Stimulated activated CD4-positive, alpha-beta T cell treated with anti-CD3 and anti-CD28 coated beads, Interleukin-1b, Interleukin-23, amount 100 ng/mL, for 48 hours (primary cell): ENCODE data around the gene ANTKMT.

ENCODE experiments used
- DNase-seq: peaks from one replicate; pipeline ENCODE4 v3.0.0-alpha.2; 2020

The ANTKMT gene, protein sequence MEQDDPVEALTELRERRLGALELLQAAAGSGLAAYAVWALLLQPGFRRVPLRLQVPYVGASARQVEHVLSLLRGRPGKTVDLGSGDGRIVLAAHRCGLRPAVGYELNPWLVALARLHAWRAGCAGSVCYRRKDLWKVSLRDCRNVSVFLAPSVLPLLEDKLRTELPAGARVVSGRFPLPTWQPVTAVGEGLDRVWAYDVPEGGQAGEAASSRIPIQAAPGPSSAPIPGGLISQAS

DNA sequence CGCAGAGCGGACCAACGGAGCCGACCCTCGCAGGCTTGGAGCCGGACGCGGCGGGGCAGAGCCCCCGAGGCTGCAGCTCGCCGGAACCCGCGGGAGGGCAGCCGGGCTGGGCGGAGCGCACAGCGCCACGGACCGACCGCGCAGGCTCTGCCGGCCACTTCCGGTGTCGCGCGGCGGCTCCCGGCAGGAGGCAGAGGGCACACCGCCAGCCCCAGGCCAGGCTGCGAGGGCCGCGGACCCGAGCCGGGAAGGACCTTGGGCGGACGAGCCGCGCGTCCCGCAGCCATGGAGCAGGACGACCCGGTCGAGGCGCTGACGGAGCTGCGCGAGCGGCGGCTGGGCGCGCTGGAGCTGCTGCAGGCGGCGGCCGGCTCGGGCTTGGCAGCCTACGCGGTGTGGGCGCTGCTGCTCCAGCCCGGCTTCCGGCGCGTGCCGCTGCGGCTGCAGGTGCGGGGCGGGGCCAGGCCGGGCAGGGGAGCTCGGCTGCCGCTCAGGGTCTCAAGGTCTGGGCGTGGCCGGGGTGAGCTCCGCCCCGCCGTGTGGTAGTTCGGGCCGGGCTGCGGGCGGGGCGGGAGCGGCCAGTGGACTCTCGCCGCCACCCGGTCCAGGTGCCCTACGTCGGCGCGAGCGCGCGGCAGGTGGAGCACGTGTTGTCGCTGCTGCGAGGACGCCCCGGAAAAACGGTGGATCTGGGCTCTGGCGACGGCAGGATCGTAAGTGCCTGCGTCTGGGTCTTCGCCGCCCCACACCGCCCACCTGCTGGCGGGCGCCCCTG lies at the start of gene ANTKMT:
Gene ANTKMT (plus strand): TSS at position 157 of the 775 bp plus-strand sequence. CDS start 129 bp downstream, at position 286.
- peak; percentile 77 for DNase-seq

DNA sequence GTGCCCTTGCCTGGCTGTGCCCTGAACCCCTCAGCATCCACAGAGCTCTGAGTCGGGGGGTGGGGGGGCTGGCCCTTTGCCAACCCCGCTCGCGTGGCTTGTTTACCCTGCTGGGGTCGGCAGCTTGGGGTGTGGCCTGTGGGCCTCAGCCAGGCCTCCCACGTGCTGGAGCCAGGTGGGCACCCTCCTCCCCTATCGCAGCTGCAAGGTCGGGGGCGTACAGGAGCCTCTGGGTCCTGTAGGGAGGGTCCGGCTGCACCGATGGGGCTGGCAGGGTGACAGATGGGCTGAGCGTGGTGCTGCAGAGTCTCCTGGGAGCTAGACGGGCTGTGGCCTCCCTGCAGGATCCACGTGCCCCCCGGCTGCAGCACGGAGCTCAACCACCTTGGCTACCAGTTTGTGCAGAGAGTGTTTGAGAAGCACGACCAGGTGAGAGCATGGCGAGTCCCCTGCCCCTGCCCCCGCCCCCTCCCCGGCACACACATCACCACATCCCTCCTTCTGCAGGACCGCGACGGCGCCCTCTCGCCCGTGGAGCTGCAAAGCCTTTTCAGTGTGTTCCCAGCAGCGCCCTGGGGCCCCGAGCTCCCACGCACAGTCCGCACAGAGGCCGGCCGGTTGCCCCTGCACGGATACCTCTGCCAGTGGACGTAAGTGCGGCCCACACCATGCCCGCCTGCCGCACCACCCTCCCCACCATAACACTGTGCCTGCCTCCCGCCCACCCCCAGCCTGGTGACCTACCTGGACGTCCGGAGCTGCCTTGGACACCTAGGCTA lies 49.4 kb upstream of the ANTKMT start:
- no peak for DNase-seq

DNA sequence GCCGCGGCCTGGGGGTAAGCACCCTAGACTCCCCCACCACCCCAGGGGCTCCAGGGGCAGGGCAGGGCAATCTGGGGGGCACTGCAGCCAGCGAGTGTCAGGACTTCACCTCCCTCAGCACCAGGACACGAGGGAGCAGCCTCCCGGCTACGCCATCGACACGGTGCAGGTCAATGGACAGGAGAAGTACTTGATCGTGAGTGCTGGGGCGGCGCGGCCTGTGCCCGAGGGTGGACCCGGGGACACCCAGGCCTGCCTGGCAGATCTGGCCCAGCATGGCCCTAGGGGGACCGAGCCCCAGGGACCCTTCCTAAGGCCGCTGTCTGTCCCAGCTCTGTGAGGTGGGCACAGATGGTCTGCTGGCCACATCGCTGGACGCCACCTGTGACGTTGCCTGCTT lies 48.6 kb upstream of the ANTKMT start:
- no peak for DNase-seq

DNA sequence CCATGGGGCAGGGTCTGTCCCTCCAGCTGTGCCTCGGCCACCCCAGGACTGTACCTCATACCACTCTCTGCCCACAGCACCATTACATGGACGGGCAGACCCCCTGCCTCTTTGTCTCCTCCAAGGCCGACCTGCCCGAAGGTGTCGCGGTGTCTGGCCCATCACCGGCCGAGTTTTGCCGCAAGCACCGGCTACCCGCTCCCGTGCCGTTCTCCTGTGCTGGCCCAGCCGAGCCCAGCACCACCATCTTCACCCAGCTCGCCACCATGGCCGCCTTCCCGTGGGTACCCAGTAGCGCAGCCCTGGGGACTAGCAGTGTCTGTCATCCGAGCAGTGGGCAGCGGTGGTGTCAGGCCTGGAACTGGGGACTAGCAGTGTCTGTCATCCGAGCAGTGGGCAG lies 48.1 kb upstream of the ANTKMT start:
- no peak for DNase-seq

DNA sequence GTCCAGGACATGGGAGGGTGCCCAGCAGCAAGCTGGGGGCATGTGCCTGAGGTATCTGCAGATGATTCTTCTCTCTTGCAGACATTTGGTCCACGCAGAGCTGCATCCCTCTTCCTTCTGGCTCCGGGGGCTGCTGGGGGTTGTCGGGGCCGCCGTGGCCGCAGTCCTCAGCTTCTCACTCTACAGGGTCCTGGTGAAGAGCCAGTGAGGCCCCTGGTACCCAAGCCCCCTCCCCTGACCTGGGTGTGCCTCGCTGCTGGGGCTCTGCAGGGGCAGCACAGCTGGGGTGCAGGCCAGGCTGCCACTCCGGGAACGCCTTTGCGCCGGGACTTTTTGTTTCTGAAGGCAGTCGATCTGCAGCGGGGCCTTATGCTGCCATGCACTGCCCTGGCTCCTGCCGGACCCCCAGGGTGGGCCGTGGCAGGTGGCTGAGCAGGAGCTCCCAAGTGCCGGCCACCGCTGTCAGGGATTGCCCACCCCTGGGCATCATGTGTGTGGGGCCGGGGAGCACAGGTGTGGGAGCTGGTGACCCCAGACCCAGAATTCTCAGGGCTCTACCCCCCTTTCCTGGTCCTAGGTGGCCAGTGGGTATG lies 47.5 kb upstream of the ANTKMT start:
- DNase-seq: no peak

DNA sequence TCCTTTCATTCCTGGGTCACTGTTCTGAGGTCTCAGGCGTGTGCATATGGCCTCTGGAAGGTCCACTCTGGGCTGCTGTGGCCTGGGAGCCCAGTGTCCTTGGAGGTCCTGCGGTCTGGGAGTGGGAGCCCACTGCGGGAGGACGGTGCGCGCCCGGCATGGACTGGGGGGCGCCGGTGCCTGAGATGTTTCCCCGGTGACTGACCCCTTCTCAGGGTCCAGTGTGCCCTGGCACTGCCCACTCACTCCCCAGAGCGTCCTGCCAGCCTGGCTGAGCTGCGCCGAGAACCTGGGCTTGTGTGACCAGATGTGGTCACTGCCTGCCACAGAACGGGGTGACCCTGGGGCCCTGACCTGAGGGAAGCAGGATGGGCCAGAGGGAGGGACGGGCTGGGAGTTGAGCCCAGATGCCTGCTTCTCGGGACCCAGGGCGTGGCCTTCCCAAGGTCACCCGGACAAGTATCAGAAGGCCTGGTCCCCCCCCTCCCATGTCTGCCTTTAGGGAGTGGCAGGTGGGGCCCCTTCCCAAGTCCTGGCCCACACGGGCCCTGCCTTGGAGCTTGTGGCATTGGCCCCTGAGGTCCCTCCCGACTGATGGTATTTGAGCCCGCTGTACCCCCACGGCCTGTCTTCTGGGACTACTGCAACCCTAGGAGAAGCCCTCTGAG lies 46.6 kb upstream of the ANTKMT start:
- DNase-seq: no peak

DNA sequence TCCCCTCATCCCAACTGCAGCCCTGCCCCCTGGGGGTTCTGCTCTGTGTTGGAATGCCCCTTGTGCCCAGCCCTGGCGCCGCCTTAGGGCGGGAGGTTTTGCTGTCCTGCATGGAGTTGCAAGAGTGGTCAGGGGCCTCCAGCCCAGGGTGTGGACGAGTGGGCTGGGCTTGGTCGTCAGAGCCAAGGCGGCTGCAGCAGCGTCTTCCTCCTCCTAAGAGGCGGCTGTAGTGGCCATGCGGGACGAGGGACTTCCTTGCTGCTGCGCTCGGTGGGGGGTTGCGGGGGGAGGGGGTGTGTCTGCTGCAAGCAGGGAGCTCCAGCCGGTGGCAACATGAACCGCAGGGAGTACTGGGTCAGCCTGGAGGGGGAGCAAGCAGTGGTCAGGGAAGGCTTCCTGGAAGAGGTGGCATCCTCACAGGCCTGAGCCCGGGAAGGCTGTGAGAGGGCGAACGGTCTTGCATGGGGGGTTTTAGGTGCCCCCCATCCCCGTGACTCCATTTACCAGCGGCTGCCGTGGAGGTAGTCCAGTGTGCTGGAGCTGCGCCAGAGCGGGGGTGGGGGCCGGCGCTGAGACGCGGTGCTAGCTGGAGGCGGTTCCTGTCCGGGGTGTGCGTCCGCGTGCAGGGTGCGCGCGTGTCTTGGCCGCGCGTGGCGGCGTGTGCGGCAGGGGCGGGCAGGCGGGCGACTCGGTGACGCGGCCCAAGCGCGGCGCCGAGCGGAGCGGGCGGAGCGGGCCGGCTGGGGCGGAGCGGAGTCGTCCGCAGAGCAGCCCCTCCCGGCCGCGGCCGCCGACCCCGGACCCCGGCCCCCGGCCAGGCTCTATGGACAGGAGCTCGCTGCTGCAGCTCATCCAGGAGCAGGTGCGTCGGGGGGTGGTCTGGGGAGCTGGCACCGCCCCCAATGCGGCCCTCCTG lies 45.7 kb upstream of the ANTKMT start, which contains the start of gene RHBDL1:
Gene RHBDL1 (plus strand): TSS at position 704 of the 916 bp plus-strand sequence. CDS start 120 bp downstream, at position 824.
- DNase-seq: no peak

DNA sequence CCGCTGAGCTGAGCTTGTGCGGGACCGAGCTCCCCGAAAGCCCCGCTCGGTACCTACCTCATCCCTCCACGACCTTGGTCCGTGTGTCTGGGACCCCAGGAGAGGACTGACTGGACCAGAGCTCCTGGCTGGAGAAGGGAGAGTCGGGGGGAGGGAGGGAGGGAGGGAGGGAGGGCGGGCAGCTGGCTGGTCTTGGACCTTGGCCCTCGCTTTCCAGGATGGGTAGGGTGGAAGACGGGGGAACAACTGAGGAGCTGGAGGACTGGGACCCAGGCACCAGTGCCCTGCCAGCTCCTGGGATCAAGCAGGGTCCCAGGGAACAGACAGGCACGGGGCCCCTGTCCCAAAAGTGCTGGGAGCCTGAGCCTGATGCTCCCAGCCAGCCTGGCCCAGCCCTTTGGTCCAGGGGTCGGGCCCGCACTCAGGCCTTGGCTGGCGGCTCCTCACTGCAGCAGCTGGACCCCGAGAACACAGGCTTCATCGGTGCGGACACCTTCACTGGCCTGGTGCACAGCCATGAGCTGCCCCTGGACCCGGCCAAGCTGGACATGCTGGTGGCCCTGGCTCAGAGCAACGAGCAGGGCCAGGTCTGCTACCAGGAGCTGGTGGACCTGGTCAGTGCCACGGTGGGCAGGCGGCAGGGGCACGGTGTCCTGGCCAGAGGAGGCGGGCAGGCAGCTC lies 44.9 kb upstream of the ANTKMT start:
- DNase-seq: no peak

DNA sequence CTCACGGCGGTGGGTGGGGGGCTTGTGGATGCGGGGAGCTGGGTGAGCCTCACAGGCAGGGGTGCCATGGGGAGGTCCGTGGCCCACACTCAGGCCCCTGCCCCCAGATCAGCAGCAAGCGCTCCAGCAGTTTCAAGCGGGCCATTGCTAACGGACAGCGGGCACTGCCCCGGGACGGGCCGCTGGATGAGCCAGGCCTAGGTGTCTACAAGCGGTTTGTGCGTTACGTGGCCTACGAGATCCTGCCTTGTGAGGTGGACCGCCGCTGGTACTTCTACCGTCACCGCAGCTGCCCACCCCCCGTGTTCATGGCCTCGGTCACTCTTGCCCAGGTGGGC lies 44.4 kb upstream of the ANTKMT start:
- no peak for DNase-seq

DNA sequence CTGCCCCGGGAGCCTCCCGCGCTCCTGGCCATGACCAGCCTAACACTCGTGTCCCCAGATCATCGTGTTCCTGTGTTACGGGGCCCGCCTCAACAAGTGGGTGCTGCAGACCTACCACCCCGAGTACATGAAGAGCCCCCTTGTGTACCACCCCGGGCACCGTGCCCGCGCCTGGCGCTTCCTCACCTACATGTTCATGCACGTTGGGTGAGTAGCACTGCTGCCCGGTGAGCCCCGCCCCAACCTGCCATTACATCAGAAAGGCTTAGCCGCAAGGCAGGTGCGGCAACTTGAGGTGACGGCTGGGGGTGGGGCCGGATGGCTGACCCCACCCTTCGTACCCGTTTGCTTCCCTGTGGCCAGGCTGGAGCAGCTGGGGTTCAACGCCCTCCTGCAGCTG lies 44.0 kb upstream of the ANTKMT start:
- DNase-seq: no peak

DNA sequence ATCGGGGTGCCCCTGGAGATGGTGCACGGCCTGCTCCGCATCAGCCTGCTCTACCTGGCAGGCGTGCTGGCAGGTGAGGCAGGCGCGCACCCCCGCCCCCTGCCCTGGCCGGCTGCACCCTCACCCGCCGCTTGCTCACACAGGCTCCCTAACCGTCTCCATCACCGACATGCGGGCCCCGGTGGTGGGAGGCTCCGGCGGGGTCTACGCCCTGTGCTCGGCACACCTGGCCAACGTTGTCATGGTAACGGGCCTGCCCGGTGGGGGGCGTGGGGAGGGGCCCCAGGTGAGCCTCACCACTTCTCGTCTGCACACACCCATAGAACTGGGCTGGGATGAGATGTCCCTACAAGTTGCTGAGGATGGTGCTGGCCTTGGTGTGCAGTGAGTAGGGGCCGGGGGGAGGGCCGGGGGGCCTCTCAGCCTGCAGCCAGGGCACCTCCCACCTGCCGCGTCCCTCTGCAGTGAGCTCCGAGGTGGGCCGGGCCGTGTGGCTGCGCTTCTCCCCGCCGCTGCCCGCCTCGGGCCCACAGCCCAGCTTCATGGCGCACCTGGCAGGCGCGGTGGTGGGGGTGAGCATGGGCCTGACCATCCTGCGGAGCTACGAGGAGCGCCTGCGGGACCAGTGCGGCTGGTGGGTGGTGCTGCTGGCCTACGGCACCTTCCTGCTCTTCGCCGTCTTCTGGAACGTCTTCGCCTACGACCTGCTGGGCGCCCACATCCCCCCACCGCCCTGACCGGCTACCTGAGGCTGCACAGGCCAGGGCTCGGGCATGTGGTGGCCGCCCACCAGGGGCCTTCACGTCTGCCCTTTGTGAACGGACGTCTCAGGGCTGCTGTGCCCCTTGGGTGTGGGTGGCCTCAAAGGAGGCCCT lies 43.4 kb upstream of the ANTKMT start:
- DNase-seq: no peak

DNA sequence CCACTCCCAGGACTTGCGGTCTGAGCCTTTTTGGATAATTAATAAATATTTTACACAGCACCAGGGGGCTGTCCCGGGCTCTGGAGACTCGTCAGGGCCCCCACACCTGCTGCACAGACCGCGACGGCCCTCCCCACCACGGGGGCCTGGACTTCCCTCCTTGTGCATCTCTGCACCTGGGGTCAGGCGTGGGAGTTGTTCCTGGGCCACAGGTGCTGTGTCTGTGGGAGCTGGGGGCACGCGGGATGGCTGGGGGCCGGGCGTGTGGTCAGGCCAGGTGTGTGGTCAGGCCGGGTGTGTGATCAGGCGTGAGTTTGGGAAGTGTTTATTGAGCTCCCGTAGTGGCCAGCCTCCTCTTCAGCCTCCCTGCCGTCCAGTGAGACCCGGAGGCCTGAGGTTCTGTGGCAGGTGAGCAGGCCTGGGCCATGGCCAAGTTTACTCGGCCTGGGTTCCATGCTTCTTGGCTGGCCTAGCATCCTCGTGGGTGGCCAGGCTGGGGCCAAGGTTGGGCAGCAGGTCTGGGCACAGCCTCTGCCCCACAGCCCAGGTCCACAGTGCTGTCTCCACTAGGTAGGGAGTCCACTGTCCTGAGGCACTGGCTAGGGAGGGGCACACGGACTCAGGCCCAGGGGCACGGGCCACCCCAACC lies 42.6 kb upstream of the ANTKMT start:
- no peak for DNase-seq

DNA sequence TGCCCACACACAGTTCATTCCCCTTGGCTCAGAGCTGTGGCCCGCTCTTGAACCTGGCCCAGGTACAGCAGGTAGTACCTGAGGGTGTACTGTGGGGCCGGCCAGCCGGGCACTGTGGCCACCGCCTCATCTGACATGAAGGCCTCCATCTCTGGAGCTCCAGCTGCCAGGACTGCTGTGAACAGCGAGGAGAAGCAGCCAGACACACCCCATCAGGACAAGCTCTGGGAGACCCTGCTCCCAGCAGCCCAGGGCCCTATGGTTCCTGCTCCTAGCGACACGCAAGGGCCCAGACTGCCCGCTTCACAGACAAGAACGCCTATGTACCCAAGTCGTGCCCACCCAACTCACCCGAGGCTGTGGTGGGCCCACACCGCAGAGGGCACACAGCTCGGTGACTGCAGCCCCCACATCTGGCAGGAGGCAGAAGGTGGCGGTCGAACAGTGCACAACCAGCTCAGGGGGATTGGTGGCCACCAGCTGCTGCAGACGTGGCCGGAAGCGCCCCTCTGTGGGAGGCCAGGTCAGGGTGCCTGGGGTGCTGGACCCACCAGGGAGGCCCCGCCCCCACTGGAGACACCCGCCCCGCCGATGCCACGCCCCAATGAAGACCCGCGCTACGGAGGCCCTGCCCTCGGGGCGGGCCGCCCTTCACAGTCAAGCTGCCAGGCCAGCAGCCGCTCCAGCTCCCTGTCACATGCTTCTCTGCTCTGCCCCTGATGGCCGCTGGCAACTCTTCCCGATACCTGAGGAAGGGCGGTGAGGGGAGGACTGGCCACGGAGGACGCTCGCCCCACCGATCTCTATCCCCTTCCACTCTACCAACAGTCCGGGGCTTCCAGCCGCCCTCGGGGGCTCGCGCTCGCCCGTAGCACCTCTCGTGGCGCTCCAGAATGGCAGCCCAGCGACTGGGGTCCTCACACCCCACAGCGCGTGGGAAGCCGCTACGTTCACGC lies 41.8 kb upstream of the ANTKMT start:
- peak; percentile 53 for DNase-seq

DNA sequence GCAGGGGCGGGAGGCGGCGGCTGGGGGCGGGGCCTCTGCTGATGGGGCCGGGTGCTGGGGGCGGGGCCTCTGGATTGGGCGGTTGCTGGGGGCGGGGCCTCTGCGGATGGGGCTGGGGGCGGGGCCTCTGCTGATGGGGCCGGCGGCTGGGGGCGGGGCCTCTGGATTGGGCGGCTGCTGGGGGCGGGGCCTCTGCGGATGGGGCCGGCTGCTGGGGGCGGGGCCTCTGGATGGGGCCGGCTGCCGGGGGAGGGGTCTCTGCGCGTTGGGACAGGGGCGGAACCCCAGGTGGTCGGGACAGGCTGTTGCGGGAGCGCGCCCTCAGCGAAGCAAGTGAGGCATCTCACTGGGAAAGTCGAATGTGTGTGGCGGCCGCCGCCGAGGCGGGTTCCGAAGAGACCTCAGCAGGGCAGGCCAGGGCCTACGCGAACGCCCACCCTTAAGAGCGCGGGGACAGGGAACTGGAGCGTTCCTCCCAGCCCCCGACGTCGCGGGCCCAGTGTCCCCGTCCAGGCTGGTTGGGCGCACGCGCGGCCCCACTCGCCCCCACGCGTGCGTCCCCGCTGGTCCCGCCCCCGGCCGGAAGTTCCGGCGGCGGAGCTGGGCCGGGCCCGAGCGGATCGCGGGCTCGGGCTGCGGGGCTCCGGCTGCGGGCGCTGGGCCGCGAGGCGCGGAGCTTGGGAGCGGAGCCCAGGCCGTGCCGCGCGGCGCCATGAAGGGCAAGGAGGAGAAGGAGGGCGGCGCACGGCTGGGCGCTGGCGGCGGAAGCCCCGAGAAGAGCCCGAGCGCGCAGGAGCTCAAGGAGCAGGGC lies 40.9 kb upstream of the ANTKMT start, which contains the start of gene STUB1:
Gene STUB1 (plus strand): TSS at position 597 of the 811 bp plus-strand sequence. CDS start 116 bp downstream, at position 713.
- peak; percentile 92 for DNase-seq

DNA sequence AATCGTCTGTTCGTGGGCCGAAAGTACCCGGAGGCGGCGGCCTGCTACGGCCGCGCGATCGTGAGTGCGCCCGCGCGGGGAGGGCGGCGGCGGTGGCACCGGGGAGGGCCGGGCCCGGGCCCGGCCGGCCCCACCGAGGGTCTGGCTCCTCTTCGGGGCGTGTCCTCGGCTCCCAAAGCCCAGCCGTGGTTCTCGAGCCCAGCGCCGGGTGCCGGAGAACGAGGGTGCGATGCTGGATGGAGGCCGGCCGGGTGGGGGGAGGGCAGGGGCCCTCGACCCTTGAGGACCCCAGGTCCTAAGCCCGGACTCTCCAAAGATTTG lies 40.4 kb upstream of the ANTKMT start:
- DNase-seq: no peak

DNA sequence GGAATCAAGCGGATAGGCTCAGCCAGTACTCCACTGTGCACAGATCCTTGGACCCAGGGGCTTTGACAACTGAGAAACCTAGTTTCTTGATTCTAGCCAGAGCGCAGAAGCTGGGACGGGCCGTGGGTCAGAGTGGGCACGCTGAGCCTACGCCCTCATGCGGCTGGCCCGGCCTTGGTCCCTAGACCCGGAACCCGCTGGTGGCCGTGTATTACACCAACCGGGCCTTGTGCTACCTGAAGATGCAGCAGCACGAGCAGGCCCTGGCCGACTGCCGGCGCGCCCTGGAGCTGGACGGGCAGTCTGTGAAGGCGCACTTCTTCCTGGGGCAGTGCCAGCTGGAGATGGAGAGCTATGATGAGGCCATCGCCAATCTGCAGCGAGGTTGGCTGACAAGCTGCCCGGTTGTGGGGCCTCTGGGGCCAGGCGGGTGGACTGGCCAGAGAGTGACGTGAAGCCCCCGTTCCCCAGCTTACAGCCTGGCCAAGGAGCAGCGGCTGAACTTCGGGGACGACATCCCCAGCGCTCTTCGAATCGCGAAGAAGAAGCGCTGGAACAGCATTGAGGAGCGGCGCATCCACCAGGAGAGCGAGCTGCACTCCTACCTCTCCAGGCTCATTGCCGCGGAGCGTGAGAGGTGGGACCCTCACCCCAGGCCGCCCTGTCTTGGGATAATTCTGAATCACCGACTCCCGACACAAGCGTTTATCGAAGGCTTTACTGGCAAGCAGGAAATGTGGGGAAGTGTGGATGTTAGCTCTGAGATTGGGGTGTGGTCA lies 39.8 kb upstream of the ANTKMT start:
- no peak for DNase-seq
